GM04504 (cell line): ENCODE measurements around the gene ELK1.
"Not testable (repeated sequence)": the region's sequence is repeated elsewhere in the genome, so short reads cannot be mapped to it uniquely, and the experiment has no call there.

Experiments
- DNase-seq: peaks from one replicate; pipeline ENCODE4 v3.0.0-alpha.2; 2012; ENCODE audit warnings: low read depth

ELK1 gene

DNA sequence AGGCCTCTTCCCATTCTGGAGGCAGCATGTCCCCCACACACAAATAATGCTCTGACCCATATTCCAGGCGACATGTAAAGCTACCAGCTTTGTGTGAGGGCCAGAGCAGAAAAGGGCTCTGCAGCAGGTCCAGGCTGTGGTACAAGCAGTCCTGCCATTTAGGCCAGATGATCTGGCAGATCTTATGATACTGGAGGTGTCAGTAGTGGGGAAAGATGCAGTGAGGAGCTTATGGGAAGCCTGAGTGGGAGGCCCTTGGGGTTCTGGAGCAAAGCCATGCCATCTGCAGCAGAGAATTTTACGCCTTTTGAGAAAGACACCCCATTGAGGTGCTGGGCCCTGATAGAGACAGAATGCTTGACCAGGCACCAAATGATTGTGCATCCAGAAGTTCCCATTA lies 38.4 kb downstream of the ELK1 start:
- no peak for DNase-seq

- no peak for DNase-seq
Measured at GRCh38 chrX:47611489-47611888, 38.9 kb downstream of the ELK1 start.

- DNase-seq, result no peak
Measured at GRCh38 chrX:47610511-47610910, 39.9 kb downstream of the ELK1 start.

DNA sequence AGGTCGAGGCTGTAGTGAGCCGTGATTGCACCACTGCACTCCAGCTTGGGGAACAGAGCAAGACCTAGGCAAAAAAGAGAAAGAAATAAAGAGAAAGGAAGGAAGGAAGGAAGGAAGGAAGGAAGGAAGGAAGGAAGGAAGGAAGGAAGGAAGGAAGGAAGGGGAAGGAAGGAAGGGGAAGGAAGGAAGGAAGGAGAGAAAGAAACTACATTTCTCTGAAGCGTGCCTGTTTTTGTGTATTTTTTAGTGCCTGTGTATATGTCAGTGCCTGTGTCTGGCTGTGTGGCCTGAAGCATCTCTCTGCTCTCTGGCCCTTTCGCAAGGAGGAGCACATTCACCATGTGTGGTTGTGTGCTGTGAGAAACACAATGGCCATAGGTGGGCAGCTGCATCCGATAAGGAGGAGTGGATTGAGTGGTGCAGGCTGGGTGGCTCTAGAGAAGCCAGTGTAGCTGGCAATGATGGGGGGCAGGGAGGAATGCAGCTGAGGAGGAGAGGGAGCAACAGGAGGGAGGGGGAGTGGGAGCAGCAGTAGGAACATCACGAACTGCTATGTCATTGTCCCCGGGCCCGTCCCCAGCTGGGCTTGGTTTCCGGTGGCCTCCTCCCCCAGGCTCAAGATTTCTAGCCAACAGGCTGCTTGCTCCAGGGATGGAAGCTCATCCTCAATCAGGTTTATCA lies 42.1 kb downstream of the ELK1 start:
- no peak for DNase-seq

GRCh38 chrX:47607091-47607490 lies 43.3 kb downstream of the ELK1 start:
- DNase-seq, result no peak

DNA sequence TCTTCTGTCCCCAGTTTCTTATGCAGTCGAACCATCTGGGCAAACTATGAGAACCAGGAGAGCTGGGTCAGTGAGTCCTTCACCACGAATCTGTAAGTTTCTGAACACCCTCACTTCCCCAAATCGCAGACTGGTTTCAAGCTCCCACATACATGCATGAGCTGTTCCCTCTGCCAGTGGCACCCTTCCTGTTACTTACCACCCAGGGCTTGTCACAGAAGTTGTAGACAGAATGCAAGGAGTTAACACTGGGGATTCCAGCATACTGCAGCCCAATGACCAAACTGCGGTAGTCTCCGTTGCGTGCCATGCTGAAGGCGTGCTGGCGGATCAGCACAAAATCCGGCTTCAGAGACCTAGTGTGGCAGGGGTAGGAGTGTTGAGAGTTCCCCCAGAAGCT lies 45.3 kb downstream of the ELK1 start:
- no peak for DNase-seq

DNA sequence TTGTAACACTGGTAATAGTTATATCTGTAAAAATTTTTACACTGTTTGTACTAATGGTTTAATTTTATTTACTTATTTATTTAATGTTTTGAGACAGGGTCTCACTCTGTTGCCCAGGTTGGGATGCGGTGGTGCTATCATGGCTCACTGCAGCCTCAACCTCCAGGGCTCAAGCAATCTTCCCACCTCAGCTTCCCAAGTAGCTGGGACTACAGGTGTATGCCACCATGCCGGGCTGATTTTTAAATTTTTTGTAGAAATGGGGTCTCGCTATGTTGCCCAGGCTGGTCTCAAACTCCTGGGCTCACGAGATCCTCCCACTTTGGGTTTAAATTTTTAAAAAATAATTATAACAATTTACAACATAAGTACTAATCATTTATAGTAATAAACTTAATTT lies 47.2 kb downstream of the ELK1 start:
- DNase-seq, result not testable (repeated sequence)

GRCh38 chrX:47597222-47597621 lies 53.1 kb downstream of the ELK1 start:
- DNase-seq, result no peak

DNA sequence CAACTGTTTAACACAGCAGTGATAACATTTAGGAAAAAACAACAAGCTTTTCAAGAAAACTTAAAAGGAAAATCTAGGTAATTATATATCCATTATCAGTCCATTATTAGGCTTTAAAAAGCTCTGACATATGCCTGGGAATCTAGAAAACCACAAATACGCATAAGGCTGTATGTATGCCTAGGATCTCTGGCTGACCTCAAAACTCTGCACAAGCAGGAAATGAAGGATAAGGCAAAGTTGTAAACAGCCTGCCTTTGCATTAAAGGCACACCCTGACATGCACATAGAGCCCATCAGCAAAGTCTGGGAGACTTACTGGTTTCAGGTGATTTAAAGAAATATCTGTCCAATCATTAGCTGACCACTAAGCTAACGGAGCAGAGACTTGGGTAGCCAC lies 54.1 kb downstream of the ELK1 start:
- DNase-seq, result no peak

- no peak for DNase-seq
Measured at GRCh38 chrX:47595716-47596251, 54.6 kb downstream of the ELK1 start.

DNA sequence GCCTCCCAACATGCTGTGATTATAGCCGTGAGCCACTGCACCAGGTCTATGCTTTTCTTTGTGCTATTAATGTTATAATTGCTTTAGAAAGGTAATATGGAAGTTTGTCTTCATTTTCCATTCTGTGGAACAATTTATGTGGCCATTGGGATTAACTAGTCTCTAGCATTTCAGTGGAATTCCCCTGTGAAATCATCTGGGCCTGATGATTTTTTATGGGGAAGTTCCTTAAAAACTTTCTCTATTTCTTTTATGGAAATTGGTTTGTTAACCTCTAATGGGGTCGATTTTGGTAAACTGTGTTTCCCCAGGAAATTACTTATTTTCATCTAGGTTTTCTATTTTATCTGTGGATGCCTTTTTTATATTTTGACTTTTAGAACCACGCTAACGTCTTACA lies 56.8 kb downstream of the ELK1 start:
- DNase-seq, result no peak

- no peak for DNase-seq
Measured at GRCh38 chrX:47590984-47591383, 59.4 kb downstream of the ELK1 start.

DNA sequence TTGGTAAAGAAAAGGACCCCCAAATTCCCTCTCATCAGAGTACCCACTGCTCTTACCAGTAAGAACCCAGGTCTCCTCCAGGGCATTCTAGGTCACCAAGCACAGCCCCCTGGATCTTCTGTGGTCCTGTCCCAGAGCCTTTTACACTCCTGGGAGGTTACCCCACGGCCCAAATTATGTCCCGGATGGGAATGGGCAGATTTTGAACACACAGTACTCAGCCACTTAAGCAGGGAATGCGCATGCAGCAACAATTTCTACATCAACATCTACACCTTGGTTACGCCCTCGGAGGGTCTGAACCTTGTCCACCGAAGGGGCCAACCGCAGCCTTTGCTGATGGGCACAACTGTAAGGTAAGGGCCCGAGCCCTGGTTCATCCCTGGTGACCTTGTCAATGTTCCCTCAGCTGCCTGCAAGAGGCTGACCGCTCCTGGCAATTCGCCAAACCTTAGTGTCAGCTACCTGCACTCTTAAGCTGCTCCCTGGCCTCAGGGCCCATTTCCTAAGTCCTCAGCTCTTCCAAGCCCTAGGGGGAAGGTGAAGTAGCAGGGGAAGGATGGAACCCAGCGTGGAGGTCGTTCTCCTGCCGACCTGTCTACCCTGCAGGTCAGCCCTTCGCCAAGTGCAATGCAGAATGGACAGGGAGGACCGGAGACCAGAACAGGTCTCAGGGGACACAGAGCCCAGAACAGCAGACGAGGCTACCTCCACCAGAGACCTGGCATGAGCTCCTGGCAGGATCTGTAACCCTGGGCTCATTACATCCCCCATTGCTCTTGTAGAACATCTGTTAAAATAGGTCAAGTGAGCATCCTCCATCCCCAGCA lies 62.2 kb downstream of the ELK1 start:
- no peak for DNase-seq

DNA sequence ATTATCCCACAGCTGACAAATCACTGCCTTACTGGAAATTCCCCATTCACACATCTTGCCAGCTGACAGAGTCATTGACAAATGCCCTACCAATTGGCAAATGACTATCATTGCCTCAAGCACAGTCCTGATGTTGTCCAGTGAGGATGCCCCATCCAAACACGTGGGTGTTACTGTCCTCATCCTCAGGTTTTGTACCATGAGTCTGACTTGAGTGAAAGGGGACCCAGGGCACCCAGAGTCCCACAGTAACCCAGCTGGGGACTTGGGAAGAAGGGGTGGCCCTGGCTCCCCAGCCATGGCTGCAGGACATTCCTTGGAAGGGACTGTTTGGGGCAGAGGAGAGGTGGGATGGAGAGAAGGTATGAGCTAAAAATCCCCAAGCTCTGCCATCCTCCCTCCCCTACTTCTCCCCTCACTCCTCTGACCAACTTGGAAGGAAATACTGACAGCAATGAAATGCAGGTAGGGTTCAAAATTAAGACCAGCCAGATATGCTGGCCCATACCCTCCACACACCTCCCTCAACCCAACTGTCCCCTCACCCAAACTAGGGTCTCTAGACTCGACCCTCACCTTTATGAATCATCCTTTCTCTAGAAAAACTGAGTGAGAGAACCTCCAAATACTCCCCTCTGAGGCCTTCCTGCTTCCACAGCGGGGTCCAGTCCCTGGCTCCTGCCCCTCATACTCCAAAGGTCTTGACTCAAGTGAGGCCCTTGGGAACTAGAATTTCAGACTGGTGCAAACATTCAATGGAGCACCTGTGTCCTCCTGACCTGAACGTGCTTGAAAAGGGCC lies 63.1 kb downstream of the ELK1 start:
- no peak for DNase-seq

GRCh38 chrX:47586043-47586787 lies 64.1 kb downstream of the ELK1 start:
- DNase-seq, result no peak
